KG1 (cell line): ENCODE results near the gene RANBP6.
A peak's percentile ranks its signal among the peaks of the same experiment; 100 is the strongest.

ENCODE experiments used
- DNase-seq: peaks from one replicate; lab custom pipeline; 2025; lab: John Stamatoyannopoulos, UW

The RANBP6 gene

GRCh38 chr9:6007058-6007769, 8.2 kb downstream of the RANBP6 start:
- peak; percentile 57 for DNase-seq

GRCh38 chr9:6006749-6007057, 8.7 kb downstream of the RANBP6 start:
- no peak for DNase-seq

- no peak for DNase-seq
These were observed 14.5 kb downstream of the RANBP6 start for GRCh38 chr9:6000955-6001354.

GRCh38 chr9:5999443-6000101, 15.9 kb downstream of the RANBP6 start:
- no peak for DNase-seq

GRCh38 chr9:5994493-5994892, 20.9 kb downstream of the RANBP6 start:
- DNase-seq: no peak

DNA sequence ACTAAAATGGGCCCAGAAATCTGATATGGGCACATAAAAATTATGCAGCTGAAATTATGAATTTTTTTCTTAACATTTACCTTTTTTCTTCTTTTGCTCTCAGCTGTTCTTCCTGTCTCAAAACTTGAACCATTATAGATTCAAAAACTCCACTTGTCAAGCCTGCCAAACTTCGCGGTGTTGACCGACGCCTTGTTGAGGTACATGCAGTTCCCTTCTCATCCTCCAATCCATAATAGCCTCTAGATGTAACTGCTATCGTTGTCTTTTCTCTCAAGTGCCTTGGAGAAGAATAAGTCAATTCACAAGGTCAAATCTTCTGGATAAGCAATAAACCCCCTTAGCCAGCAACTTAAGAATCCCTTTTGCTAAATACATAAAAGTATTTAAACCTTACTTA, 27.2 kb downstream of the RANBP6 start:
- no peak for DNase-seq

DNA sequence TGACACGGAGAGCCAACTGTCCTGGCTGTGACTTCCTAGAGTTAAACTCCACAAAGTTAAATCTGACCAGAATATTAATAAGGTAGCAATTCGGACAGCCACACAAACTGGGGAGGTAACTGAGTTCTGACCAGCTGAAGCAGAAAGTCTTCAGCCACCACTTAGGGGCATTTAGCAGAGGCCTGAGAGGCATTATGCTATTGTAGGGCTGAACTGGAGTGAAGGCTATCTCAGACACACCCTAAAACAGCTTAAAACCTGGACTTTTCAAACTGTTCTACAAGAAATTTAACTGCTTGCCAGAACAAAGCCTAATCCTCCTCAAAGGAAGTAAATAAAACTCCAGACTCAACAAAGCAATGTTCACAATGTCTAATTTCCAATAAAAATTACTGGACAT, 32.4 kb downstream of the RANBP6 start:
- no peak for DNase-seq

DNA sequence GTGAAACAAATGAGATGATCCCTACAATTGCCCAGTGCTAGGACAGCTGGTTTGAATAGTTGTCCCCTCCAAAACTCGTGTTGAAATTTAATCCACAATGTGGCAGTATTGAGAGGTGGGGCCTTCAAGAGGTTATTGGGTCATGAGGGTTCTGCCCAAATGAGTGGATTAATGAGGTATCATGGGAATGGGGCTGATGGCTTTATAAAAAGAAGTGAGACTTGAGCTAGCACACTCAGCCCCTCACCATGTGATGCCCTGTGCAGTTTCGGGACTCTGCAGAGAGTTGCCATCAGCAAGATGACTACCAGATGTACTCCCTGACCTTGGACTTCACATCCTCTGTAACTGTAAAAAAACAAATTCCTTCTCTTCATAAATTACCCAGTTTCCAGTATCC, 33.1 kb downstream of the RANBP6 start:
- no peak for DNase-seq

DNA sequence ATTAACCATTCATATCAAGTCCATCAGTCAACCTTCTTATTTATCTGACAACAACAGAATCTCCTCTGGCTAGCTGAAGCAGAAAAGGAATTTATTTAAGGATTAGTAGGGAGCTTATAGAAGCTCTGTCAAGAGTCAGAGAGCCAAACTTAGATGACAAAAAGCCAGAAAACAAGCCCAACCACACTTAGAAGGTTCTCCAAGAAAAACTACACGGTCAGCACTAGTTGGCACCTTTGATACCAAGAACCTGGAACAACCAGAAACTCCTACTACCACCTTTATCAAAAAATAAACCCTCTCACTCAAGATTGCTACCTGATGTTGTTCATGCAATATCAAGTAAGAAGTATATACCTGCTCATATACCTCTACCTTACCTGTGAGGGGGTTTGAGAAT, 36.9 kb downstream of the RANBP6 start:
- DNase-seq: no peak

GRCh38 chr9:5976674-5977397, 38.6 kb downstream of the RANBP6 start:
- no peak for DNase-seq

DNA sequence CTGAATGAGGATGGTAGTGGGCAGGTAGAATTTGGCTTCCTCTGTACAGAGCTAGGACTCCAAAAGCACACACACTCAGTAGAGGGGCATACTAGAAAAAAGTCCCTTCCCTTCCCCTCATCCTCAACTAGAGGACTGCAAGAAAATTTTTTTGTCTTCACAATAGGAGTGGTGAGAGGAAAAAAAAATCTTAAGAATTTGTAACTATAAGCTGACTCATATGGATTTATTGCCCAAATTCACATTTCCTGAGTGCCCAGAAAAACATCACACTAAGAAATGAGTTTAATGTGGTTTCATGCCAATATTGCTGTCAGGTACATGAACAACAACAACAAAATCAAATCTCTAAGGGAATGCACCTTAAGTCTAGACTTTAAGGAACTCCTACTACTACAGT, 43.7 kb downstream of the RANBP6 start:
- no peak for DNase-seq
